GM18951 (cell line): ENCODE data around the gene LPAR3.

ENCODE experiments used
- POLR2A ChIP-seq: IDR thresholded peaks from 4 replicates; pipeline ENCODE4 v1.6.1; 2011; ENCODE audit warnings: mild to moderate bottlenecking; ENCODE audit not compliant: insufficient read length, insufficient read depth; ENCODE audit errors: extremely low read depth
- in situ Hi-C: fragments of 300-500 bp; cut with MboI; formaldehyde crosslinking; loops from one replicate; pipeline ENCODE4 v1.12.0; 2022; ENCODE audit warnings: low sequenced_read_pairs, mixed read lengths, inconsistent platforms; ENCODE audit not compliant: unreplicated experiment

LPAR3 gene

DNA sequence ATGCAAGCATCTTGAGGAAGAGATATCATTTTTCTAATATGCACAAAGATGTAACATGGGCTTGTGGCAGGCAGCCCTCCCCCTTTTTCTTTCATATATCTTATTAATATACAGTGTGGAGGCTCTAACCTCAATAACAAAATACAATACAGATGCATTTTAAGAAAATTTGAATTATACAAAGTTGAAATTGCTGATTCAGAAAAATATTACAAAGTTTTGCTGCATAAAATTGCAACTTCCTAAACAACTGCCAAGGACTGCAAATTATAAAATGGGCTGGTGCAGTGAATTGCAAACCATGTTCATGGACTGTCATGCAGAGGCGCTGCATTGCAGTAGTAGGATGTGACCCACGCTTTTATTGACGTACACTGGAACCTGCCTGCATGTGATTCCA is 84.0 kb downstream of the LPAR3 start:
- in situ Hi-C loops, result no loop called here
- TF ChIP-seq POLR2A, result no peak

DNA sequence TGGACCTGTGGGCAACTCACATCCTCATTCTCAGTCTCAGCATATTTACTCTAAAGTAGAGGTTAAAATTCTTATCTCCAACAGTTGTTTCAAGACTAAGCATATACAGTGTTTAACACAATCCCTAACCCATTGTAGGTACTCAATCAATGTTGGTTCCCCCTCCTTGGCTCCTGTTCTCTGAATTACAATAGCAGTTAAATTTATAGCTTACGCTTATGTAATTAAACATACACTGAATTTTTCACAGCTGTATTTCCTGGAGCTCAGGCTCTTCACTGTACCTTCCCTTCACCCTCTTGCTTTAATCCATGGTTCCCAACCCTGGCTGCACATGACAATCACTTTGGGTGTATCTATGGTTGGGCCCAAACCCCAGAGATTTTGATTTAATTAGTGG is 89.4 kb downstream of the LPAR3 start:
- in situ Hi-C loops, result no loop called here
- no peak for TF ChIP-seq POLR2A

DNA sequence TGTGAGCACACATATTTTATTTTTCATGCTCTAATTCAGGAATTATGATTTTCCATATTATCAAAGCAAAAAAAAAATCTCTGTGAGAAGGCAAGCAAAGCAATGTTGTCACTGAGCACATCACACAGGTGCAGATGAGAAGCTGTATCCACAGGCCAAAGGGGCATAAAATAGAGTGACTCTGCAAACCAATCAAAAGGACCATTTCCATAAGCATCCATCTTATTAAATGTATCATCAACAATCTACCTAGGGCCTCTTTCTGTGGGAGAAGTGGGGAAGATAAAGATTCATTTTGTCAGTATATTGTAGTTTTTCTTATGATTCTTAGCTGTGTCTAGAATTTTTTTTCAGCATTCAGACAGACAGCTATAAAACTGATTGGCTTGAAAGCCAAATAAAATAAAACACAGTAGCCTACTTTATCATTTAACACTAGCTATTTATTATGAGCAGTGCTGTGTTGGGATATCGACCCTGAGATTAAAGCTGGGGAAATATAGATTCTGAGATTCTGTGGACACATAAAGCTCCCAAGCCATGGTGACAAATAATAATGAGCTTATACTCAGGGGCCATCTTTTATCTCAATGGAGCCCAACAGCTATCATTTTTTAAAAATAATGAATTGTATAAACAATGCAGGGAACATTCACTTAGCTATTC is 90.3 kb downstream of the LPAR3 start:
- in situ Hi-C loops, result no loop called here
- no peak for TF ChIP-seq POLR2A

DNA sequence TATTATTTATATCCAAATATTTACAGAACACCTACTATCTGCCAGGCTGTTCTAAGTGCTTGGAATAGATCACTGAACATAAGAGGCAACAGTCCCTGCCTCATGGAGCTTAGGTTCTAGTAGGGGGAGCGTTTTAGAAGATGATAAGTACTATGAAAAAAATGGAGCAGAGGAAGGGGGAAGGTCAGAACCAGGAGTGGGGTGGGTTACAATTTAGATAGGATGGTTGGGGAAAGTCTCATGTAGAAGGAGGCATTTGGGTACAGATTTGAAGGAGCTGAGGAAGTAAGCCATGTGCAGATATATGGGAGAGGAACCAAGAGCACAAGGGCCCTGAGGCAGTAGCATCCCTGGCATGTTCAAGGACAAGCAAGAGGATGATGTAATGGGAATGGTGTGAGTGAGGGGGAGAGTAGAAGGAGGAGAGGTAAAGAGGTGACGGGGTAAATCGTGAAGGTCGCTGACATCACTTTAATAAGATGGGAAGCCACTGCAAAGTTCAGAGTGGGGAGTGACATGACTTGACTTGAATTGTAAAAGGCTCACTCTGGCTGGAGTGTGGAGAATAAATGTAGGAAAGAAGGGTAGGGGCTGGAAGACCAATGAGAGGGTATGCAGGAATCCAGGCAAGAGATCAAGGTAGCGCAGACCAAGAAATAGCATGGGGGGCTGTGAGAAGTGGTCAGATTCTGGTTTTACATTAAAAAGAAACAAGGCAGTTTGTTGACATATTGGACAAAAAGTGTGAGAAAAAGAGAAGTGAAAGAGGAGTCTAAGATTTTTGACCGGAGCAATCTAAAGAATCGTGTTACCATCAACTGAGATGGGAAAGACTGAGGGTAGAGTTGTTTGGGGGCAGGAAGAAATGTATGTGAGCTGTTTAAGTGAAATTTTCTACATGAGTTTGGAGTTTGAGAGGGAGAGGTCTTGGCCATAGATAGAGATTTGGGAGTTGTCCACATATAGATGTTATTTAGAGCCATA is 92.6 kb downstream of the LPAR3 start:
- in situ Hi-C loops, result no loop called here
- no peak for TF ChIP-seq POLR2A

DNA sequence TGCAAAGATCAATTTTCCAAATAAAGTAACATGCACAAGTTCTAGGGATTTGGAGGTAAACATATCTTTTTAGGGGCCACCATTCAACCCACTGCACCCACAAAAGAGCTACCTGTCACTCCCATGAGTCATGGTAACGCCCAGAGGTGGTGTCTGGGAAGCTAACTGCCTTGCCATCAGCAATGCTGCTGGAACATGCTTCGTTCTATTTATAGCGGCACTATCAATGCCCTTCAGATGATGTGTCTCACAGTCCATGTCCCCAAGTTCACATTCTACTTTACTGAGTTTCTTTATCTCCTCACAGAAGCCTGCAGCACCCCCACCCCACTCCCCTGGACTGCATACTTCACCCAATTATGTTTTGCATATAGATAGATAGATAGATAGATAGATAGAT is 95.4 kb downstream of the LPAR3 start:
- in situ Hi-C loops, result no loop called here
- TF ChIP-seq POLR2A, result no peak

DNA sequence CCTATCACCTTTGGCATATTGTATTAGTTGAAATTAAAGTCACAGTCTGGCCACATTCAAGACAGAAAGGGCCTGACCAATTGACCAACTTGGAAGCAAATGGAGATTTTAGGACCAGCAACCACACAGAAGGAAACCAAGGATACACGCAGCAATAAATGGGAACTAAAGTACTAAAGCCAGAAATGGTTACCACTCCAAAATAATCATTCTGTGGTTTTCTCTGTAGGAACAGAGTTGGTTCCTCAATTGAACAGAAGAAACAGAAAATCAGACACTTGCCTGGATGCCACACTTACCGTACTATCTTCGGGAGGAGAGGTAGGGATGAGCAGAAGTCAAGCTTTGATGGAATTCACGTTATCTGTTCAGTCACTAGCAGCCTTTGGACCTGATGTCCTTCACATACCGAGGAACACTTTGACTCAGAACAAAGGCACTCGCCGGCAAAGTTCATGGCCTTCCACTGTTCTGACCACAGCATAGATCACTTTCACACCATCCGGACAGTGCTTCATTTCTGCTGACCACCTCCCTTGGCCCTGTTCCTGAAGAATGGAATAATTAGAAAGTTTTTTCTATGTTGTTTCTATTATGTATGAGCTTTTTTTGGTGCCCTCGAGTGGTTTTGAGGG is 96.9 kb downstream of the LPAR3 start:
- in situ Hi-C loops, result no loop called here
- TF ChIP-seq POLR2A, result no peak

DNA sequence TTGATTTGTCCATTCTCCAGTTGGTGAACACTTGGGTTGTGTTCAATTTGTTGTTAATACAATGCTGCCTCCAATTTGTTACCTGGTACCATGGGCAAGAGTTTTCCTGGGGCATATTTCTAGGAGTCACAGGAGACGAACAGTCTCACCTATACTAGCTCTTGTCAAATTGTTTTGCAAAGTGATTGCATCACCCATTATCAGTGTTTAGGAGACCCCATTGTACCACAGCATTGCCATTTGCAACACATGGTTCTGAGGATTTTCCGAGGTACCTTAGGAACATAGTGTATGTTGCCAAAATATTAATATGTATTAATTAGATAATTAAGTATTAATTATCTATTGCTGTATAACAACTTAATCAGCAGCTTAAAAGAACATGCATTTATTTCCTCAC is 97.8 kb downstream of the LPAR3 start:
- no peak for TF ChIP-seq POLR2A

DNA sequence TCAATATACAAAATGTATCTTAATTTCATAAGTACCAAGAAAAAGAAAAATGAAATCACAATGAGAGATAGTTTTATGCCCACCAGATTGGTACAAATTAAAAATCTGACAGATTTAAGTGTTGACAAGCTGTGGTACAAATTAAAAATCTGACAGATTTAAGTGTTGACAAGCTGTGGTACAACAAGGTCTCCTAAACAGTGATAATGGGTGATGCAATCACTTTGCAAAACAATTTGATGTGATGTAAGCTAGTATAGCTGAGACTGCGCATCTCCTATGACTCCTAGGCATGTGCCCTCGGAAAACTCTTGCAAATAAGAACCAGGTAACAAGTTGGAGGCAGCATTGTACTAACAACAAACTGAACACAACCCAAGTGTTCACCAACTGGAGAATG is 100.6 kb downstream of the LPAR3 start:
- no peak for TF ChIP-seq POLR2A
- in situ Hi-C loops, result no loop called here

More for the DNA sequence above, 97.8 kb downstream of the LPAR3 start:
- in situ Hi-C loops, result no loop called here

DNA sequence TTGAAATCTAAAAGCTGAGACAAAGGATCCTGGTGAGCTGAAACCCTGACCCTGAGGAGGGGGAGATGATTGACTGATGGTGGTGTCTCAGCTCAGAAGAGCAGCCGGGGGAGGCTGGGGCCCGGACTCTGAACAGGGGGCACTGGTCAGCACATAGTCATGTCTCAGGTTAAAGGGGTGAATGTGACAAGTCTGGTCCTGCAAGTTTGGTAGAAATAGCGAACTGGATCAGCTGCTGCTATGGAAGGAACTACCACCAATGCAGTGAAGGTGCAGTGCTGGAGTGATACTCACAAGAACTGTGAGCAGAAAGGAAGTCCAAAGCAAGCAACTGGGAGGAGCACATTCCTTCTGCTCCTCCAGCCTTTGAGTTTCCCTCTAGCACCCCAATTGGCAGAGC is 104.0 kb downstream of the LPAR3 start:
- TF ChIP-seq POLR2A, result no peak
- in situ Hi-C loops, result no loop called here

DNA sequence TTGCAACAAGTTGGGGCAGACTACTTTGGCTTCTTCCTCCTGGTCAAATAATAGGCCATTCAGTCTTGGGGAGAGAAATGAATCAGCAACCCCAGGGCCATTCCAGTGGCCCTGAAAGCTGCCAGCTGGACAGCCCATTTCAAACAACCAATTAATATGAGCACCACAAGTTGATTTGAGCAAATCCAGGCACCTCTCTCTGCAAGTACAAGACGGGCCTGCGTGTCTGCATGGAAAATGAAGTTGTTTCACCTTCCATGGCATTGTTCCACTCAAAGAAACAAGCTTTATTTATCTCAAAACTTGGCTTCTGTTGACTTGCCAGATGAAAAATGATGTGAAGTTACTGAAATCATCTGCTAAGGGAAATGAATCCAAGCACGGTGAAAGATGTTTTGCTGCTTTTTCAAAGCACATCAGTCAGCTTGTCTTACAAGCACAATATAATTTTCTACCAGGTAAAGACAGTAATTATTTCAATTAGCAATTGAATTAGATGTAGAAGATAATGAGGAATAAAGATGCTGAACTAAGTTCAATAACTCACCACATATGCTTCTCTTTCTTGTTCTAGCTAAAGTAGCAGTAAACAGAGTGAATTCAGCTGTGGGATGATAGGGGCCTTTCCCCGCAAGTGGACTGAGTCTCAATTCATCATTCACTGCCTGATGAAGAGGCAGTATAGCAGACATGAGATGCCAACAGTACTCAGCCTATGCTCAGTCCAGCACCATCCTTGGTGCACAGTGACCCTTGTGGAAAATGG is 107.6 kb downstream of the LPAR3 start:
- in situ Hi-C loops, result no loop called here
- no peak for TF ChIP-seq POLR2A

DNA sequence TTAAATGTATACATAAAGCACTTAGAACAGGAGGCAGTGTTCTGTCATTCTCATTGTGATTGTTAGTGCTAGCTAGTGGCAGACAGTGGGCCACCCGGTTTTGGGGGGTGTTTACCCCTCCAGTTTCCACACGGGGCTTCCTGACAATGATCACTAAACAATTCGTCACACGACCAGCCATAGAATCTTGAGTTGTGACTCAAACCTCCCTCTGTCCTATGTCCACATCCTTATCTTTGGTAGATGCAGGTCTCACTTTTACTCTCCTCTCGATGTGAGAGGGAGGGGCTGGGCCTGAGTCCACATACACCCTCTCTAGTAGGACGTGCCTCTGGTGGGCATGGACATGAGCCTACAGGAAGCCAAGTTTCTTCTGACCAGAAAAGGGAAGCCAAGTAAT is 110.1 kb downstream of the LPAR3 start:
- in situ Hi-C loops, result no loop called here
- TF ChIP-seq POLR2A, result no peak

DNA sequence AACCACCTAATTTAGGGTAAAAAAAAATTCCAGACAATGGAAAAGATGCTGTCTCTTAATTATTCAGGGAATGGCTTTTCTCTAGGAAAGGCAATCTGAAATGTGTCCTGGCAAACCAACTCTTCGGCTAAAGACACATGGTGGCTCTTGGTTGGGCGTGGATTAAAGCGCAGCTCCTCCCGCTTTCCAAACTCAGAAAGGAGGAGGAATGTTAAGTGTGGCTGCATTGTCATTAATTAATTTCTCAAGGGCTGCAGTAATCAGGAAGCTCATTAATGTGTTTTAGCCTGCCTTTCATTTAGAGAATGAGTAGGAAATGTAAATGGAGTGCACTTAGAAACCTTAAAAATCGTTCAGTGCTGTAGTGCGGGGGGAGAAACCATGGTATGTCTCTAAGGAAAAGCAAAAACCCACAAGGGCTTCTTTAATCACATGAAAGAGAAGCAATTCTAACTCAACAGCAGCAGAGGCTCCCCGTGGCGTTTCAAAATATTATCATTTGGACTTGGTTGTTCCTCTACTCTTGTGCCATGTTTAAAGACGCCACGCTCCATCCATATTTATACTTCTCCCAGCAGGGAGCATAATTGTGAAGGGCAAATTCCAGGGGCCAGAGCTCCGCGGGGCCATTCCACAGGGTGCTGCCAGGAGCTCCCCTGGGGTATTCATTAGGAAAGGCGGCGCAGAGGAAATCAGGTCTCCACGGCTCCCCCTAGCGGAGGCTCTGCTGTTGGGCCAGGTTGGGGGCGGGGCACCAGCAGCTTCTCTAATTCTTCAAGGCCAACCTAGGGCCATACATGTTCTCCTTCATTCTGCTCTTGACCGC is 110.8 kb downstream of the LPAR3 start:
- no peak for TF ChIP-seq POLR2A
- in situ Hi-C loops, result no loop called here

DNA sequence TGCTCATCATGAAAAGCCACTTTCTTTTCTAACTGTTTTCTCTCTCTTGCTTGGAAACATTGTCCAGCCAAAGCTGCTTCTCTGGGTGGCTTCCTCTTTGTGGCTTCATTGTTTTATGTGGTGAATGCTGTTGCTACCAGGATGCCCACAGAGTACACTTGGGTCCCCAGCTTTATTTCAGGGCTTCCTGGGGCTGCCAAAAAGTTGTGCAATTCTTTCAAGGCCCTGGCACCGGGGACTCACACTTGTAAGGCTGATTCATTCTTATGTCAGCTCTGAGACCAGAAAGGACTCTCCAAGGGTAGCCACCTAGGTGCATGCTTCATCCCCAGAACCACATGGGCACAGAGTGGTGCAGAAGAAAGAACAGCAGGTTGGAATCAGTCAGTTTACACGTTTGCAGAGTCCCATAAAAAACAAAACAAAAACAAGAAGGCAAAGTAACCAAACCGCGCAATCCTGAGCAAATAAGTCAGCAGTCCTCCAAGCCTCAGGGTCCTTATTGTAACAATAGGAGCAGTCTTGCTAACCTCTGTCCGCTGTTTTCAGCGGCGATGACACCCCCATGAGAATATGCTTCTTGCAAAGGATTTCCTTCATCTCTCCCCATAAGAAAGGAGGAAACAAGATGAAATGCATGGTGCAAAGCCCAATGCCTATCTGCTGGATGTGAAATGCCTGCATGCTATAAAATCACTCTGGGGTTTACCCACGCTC is 112.8 kb downstream of the LPAR3 start:
- in situ Hi-C loops, result no loop called here
- TF ChIP-seq POLR2A, result no peak
